PC-3 (cell line): ENCODE data around the gene KRTAP3-3.

ENCODE experiments used
- CTCF ChIP-seq: fragments of 300-600 bp; sonication (generic); conservative IDR thresholded peaks from 2 replicates; pipeline ENCODE4 v1.5.1; 2017; ENCODE audit warnings: antibody characterized with exemption, low read depth, mild to moderate bottlenecking, low read length
- EZH2 ChIP-seq: fragments of 300-600 bp; sonication (generic); IDR thresholded peaks from one replicate; pipeline ENCODE4 v1.6.1; 2017; ENCODE audit warnings: antibody characterized with exemption, mild to moderate bottlenecking, low read length; ENCODE audit not compliant: unreplicated experiment
- EZH2phosphoT487 ChIP-seq: fragments of 300-600 bp; sonication (generic); IDR thresholded peaks from 2 replicates; pipeline ENCODE4 v1.6.1; 2018; ENCODE audit warnings: mild to moderate bottlenecking, antibody characterized with exemption, low read length, borderline replicate concordance

GRCh38 chr17:40984226-40984625 lies 9.7 kb downstream of the KRTAP3-3 start, which contains the start of gene KRT40:
- no peak for TF ChIP-seq EZH2
- no peak for TF ChIP-seq CTCF
- no peak for TF ChIP-seq EZH2phosphoT487
